Measurements from ENCODE around the gene ZCCHC18.
A peak's percentile ranks its signal among the peaks of the same experiment; 100 is the strongest.
"Not testable (repeated sequence)": the region's sequence is repeated elsewhere in the genome, so short reads cannot be mapped to it uniquely, and the experiment has no call there.

ZCCHC18 gene

GRCh38 chrX:104112326-104112951, at the start of gene ZCCHC18 (continued):
- TF ChIP-seq, protein P1, sequence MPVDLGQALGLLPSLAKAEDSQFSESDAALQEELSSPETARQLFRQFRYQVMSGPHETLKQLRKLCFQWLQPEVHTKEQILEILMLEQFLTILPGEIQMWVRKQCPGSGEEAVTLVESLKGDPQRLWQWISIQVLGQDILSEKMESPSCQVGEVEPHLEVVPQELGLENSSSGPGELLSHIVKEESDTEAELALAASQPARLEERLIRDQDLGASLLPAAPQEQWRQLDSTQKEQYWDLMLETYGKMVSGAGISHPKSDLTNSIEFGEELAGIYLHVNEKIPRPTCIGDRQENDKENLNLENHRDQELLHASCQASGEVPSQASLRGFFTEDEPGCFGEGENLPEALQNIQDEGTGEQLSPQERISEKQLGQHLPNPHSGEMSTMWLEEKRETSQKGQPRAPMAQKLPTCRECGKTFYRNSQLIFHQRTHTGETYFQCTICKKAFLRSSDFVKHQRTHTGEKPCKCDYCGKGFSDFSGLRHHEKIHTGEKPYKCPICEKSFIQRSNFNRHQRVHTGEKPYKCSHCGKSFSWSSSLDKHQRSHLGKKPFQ (tag by site-specific recombination; IDR thresholded peaks at IDR 0.05): no peak
- no peak for TF ChIP-seq ZNF211 (tag by site-specific recombination; IDR thresholded peaks at IDR 0.05; ENCODE audit: low read depth)
- TF ChIP-seq GLI4 (tag by site-specific recombination; IDR thresholded peaks at IDR 0.05): no peak
- no peak for TF ChIP-seq ZNF248 (tag by site-specific recombination; IDR thresholded peaks at IDR 0.05)
- no peak for TF ChIP-seq ZNF791 (tag by site-specific recombination; IDR thresholded peaks at IDR 0.05)
- no peak for TF ChIP-seq ZNF362 (tag by site-specific recombination; IDR thresholded peaks at IDR 0.05)
- no peak for TF ChIP-seq ZNF138 (tag by site-specific recombination; IDR thresholded peaks at IDR 0.05; ENCODE audit: borderline replicate concordance)
- TF ChIP-seq ZIC2 (tag by site-specific recombination; IDR thresholded peaks at IDR 0.05): peak; percentile 68
- no peak for TF ChIP-seq ZNF654 (tag by site-specific recombination; IDR thresholded peaks at IDR 0.05; ENCODE audit: low read depth)
- no peak for TF ChIP-seq ZNF221 (tag by site-specific recombination; IDR thresholded peaks at IDR 0.05; ENCODE audit: borderline replicate concordance)
- no peak for TF ChIP-seq ZFP41 (tag by site-specific recombination; IDR thresholded peaks at IDR 0.05; ENCODE audit: borderline replicate concordance)
- TF ChIP-seq ZNF585B (tag by site-specific recombination; IDR thresholded peaks at IDR 0.05): no peak
- TF ChIP-seq ZNF561 (tag by site-specific recombination; IDR thresholded peaks at IDR 0.05; ENCODE audit: borderline replicate concordance): no peak
- TF ChIP-seq, protein P2, sequence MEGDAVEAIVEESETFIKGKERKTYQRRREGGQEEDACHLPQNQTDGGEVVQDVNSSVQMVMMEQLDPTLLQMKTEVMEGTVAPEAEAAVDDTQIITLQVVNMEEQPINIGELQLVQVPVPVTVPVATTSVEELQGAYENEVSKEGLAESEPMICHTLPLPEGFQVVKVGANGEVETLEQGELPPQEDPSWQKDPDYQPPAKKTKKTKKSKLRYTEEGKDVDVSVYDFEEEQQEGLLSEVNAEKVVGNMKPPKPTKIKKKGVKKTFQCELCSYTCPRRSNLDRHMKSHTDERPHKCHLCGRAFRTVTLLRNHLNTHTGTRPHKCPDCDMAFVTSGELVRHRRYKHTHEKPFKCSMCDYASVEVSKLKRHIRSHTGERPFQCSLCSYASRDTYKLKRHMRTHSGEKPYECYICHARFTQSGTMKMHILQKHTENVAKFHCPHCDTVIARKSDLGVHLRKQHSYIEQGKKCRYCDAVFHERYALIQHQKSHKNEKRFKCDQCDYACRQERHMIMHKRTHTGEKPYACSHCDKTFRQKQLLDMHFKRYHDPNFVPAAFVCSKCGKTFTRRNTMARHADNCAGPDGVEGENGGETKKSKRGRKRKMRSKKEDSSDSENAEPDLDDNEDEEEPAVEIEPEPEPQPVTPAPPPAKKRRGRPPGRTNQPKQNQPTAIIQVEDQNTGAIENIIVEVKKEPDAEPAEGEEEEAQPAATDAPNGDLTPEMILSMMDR (tag by site-specific recombination; IDR thresholded peaks at IDR 0.05): no peak; the same call in 1 of the 2 replicates
- TF ChIP-seq ZNF266 (tag by site-specific recombination; IDR thresholded peaks at IDR 0.05; ENCODE audit: low read depth): no peak
- no peak for TF ChIP-seq ZNF707 (tag by site-specific recombination; IDR thresholded peaks at IDR 0.05)
- TF ChIP-seq, protein P3, sequence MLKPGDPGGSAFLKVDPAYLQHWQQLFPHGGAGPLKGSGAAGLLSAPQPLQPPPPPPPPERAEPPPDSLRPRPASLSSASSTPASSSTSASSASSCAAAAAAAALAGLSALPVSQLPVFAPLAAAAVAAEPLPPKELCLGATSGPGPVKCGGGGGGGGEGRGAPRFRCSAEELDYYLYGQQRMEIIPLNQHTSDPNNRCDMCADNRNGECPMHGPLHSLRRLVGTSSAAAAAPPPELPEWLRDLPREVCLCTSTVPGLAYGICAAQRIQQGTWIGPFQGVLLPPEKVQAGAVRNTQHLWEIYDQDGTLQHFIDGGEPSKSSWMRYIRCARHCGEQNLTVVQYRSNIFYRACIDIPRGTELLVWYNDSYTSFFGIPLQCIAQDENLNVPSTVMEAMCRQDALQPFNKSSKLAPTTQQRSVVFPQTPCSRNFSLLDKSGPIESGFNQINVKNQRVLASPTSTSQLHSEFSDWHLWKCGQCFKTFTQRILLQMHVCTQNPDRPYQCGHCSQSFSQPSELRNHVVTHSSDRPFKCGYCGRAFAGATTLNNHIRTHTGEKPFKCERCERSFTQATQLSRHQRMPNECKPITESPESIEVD (tag by site-specific recombination; IDR thresholded peaks at IDR 0.05): no peak
- TF ChIP-seq ZBTB48 (tag by site-specific recombination; IDR thresholded peaks at IDR 0.05): no peak
- no peak for TF ChIP-seq ZNF521 (tag by site-specific recombination; IDR thresholded peaks at IDR 0.05)
- TF ChIP-seq ZXDB (tag by site-specific recombination; IDR thresholded peaks at IDR 0.05): peak; percentile 83
- TF ChIP-seq ZNF830 (tag by site-specific recombination; IDR thresholded peaks at IDR 0.05; ENCODE audit: low read depth): no peak
- TF ChIP-seq ZNF571 (tag by site-specific recombination; IDR thresholded peaks at IDR 0.05): no peak
- TF ChIP-seq ZNF701 (tag by site-specific recombination; IDR thresholded peaks at IDR 0.05): no peak
- TF ChIP-seq KLF1 (tag by site-specific recombination; IDR thresholded peaks at IDR 0.05): peak; percentile 33; the same call in 1 of the 2 replicates
- TF ChIP-seq RBAK (tag by site-specific recombination; IDR thresholded peaks at IDR 0.05): no peak
- TF ChIP-seq ZNF214 (tag by site-specific recombination; IDR thresholded peaks at IDR 0.05; ENCODE audit: borderline replicate concordance): no peak
- TF ChIP-seq WT1 (tag by site-specific recombination; IDR thresholded peaks at IDR 0.05): no peak

GRCh38 chrX:104062636-104063035, 49.7 kb upstream of the ZCCHC18 start:
- H3K4me3 ChIP-seq (ENCODE audit: low read depth, low read length); POLR2A ChIA-PET: not testable (repeated sequence)

GRCh38 chrX:104075778-104076445, 36.4 kb upstream of the ZCCHC18 start, which contains the start of gene TMSB15C:
Gene TMSB15C (minus strand): TSS chrX:104076236.
- H3K4me3 ChIP-seq (ENCODE audit: low read depth, low read length); H3K27ac ChIP-seq (ENCODE audit: extremely low read depth, low read depth, low read length); H3K9me3 ChIP-seq (ENCODE audit: control insufficient read depth, insufficient read depth, low read depth, low read length); POLR2A ChIA-PET; H3K36me3 ChIP-seq (ENCODE audit: control insufficient read depth in 2 of 2, insufficient read depth in 1 of 2, low read length in 2 of 2); CTCF ChIA-PET; H3K4me1 ChIP-seq (ENCODE audit: control insufficient read depth, insufficient read depth, low read length): not testable (repeated sequence)

More at GRCh38 chrX:104062636-104063035, 49.7 kb upstream of the ZCCHC18 start:
- CTCF ChIA-PET; H3K36me3 ChIP-seq (ENCODE audit: control insufficient read depth in 2 of 2, insufficient read depth in 1 of 2, low read length in 2 of 2); H3K4me1 ChIP-seq (ENCODE audit: control insufficient read depth, insufficient read depth, low read length); H3K9me3 ChIP-seq (ENCODE audit: control insufficient read depth, insufficient read depth, low read depth, low read length); H3K27ac ChIP-seq (ENCODE audit: extremely low read depth, low read depth, low read length): not testable (repeated sequence)

Measured in HEK293 (cell line).